GM12878 (cell line): ENCODE measurements around the gene PCP2. TPM values are rescaled to one million over a fixed set of nuclear protein-coding genes. Genes with fewer than 3 reads are reported as not detected.

Source experiments
- ATAC-seq: fragments of 200-7000 bp; cut with Tn5 transposase; 3 replicates; pipeline ENCODE4 v1.9.1; 2020; ENCODE audit warnings: mild to moderate bottlenecking, moderate library complexity
- BruUV-seq: library from RNA; stranded (reverse); fragments of 400-500 nt; replicated peaks from 2 replicates; lab custom pipeline; 2021; lab: Mats Ljungman, UMichigan
- CTCF ChIA-PET: fragments of 300-600 bp; sonication (Branson Sonifier 250); formaldehyde crosslinking; extraction: SDS; loops from one replicate; lab custom pipeline; 2021; ENCODE audit warnings: inconsistent platforms; lab: Yijun Ruan, JAX
- POLR2A ChIA-PET: fragments of 350-600 bp; formaldehyde crosslinking; extraction: SDS; loops from one replicate; lab custom pipeline; 2021; ENCODE audit warnings: inconsistent platforms; lab: Charles Lee
- RAD21 ChIA-PET: fragments of 300-600 bp; sonication (Branson Sonifier 250); formaldehyde crosslinking; loops from one replicate; lab custom pipeline; 2023; ENCODE audit warnings: antibody characterized with exemption; ENCODE audit not compliant: unreplicated experiment; lab: Charles Lee
- SMC1A ChIA-PET: fragments of 300-600 bp; sonication (Branson Sonifier 250); formaldehyde crosslinking; loops from one replicate; lab custom pipeline; 2023; ENCODE audit not compliant: unreplicated experiment, uncharacterized antibody; lab: Charles Lee
- DNase-seq: peaks from one replicate; pipeline ENCODE4 v3.0.0-alpha.2; 2011; ENCODE audit warnings: low read depth, low spot score
- FAIRE-seq: peaks from 3 replicates; lab custom pipeline; 2011; peaks lifted over from hg19 to GRCh38; lab: Jason Lieb, UNC
- H2AFZ ChIP-seq: 2 replicates; pipeline ENCODE4 v1.6.0; 2011; ENCODE audit warnings: low read depth, low read length, control low read depth; ENCODE audit not compliant: control insufficient read depth
- H3K27ac ChIP-seq: 2 replicates; pipeline ENCODE4 v1.5.1; 2011; ENCODE audit warnings: control low read depth; ENCODE audit not compliant: control insufficient read depth, insufficient read depth
- H3K27me3 ChIP-seq, 2 experiments: replicated peaks in 1 of 2; 2 replicates each; pipeline versions ENCODE4 v1.6.0 to v1.6.1; 2011; ENCODE audit warnings: low read length in 1 of 2; ENCODE audit not compliant: control insufficient read depth in 2 of 2, insufficient read depth in 2 of 2
- H3K36me3 ChIP-seq, 2 experiments: 2 replicates each; pipeline ENCODE4 v1.5.1; 2011; ENCODE audit warnings: low read length in 1 of 2; ENCODE audit not compliant: control insufficient read depth in 2 of 2, insufficient read depth in 2 of 2
- H3K4me1 ChIP-seq: 2 replicates; pipeline ENCODE4 v1.6.1; 2011; ENCODE audit warnings: mild to moderate bottlenecking, low read length, moderate library complexity, mixed read lengths; ENCODE audit not compliant: control insufficient read depth, insufficient read depth
- H3K4me2 ChIP-seq: 2 replicates; pipeline ENCODE4 v1.6.0; 2011; ENCODE audit warnings: control low read depth; ENCODE audit not compliant: control insufficient read depth, insufficient read depth
- H3K4me3 ChIP-seq: fragments of 200-600 bp; sonication (generic); 2 replicates; pipeline ENCODE4 v1.5.1; 2016
- H3K79me2 ChIP-seq: 2 replicates; pipeline ENCODE4 v1.6.0; 2011; ENCODE audit warnings: low read length; ENCODE audit not compliant: control insufficient read depth, insufficient read depth
- H3K9ac ChIP-seq: 2 replicates; pipeline ENCODE4 v1.8.0; 2011; ENCODE audit warnings: low read length, control low read depth, mixed read lengths; ENCODE audit not compliant: control insufficient read depth, insufficient read depth
- H3K9me3 ChIP-seq: replicated peaks from 3 replicates; pipeline ENCODE4 v1.5.1; 2011; ENCODE audit warnings: mild to moderate bottlenecking, low read length; ENCODE audit not compliant: control insufficient read depth, insufficient read depth
- H4K20me1 ChIP-seq: 2 replicates; pipeline ENCODE4 v1.6.0; 2011; ENCODE audit not compliant: control insufficient read depth, insufficient read depth
- CHD4 ChIP-seq: fragments of 200-600 bp; sonication (generic); IDR thresholded peaks from 2 replicates; pipeline ENCODE4 v1.6.1; 2016; ENCODE audit warnings: mild to moderate bottlenecking
- CTCF ChIP-seq, 3 experiments: IDR thresholded peaks in 2 of 3; conservative IDR thresholded peaks in 1 of 3; 2 replicates each; pipeline ENCODE4 v1.5.1; 2011; ENCODE audit warnings: low read depth in 3 of 3, low read length in 3 of 3, mild to moderate bottlenecking in 3 of 3, control low read depth in 2 of 3, moderate library complexity in 2 of 3, inconsistent platforms in 1 of 3, mixed read lengths in 1 of 3; ENCODE audit not compliant: control insufficient read depth in 2 of 3, insufficient read depth in 1 of 3; ENCODE audit errors: extremely low read depth in 1 of 3
- EED ChIP-seq: sonication (generic); IDR thresholded peaks from 2 replicates; pipeline ENCODE4 v1.6.1; 2016; ENCODE audit warnings: antibody characterized with exemption, low read depth
- EGR1 ChIP-seq, 2 experiments: IDR thresholded peaks; 1 replicate in 1 of 2; 2 replicates in 1 of 2; pipeline ENCODE4 v1.6.1; 2011 to 2012; ENCODE audit warnings: low read depth in 2 of 2, low read length in 2 of 2, borderline replicate concordance in 1 of 2, mild to moderate bottlenecking in 1 of 2, moderate library complexity in 1 of 2
- ELK1 ChIP-seq: IDR thresholded peaks from 2 replicates; pipeline ENCODE4 v1.6.1; 2012; ENCODE audit warnings: low read depth, low read length, improper control_type of control experiment
- KLF5 ChIP-seq: fragments of 450-650 bp; IDR thresholded peaks from 2 replicates; pipeline ENCODE4 v1.6.1; 2014; ENCODE audit warnings: mild to moderate bottlenecking; ENCODE audit not compliant: partially characterized antibody
- LARP7 ChIP-seq: fragments of 450-650 bp; IDR thresholded peaks from 2 replicates; pipeline ENCODE4 v1.6.1; 2017; ENCODE audit warnings: mild to moderate bottlenecking
- NRF1 ChIP-seq: conservative IDR thresholded peaks from 2 replicates; pipeline ENCODE4 v1.6.1; 2011; ENCODE audit warnings: mild to moderate bottlenecking, low read depth, low read length, improper control_type of control experiment
- POU2F2 ChIP-seq: IDR thresholded peaks from 3 replicates; pipeline ENCODE4 v1.6.1; 2011; ENCODE audit warnings: low read depth, mild to moderate bottlenecking, low read length, borderline replicate concordance
- SIX5 ChIP-seq: IDR thresholded peaks from 2 replicates; pipeline ENCODE4 v1.6.1; 2011; ENCODE audit warnings: mild to moderate bottlenecking, low read depth, low read length, moderate library complexity; ENCODE audit not compliant: severe bottlenecking
- SREBF2 ChIP-seq: IDR thresholded peaks from 2 replicates; pipeline ENCODE4 v1.6.1; 2012; ENCODE audit warnings: mild to moderate bottlenecking, low read length
- ZNF274 ChIP-seq: IDR thresholded peaks from one replicate; pipeline ENCODE4 v1.8.0; 2011; ENCODE audit not compliant: insufficient read length, insufficient read depth
- WGBS: methylation state at CpG from one replicate; pipeline ENCODE4 v1.1.6; 2016; ENCODE audit warnings: low lambda C conversion rate; ENCODE audit not compliant: insufficient replicate concordance, insufficient coverage; ENCODE audit errors: missing lambda C conversion rate; 5-methylcytosine and 5-hydroxymethylcytosine counted together
- in situ Hi-C: fragments of 300-500 bp; cut with MboI; formaldehyde crosslinking; loops from 9 replicates; pipeline ENCODE4 v1.14.3; 2018; ENCODE audit warnings: mixed read lengths
- intact Hi-C: fragments of 100-400 bp; cut with micrococcal nuclease; formaldehyde crosslinking; loops from one replicate; pipeline ENCODE4 v1.14.2; 2022; ENCODE audit not compliant: unreplicated experiment
- polyA plus RNA-seq, 11 experiments: library from polyadenylated mRNA; depleted of rRNA in 4 of 11; unstranded in 6 of 11; stranded (reverse) in 5 of 11; fragments of >200 nt; fragmentation: Nextera tagmentation in 4 of 11; fragmentation: Illumina TruSeq in 1 of 11; extraction: Ambion mirVana in 4 of 11; extraction: Trizol in 1 of 11; gene quantifications; 1 replicate in 1 of 11; 2 replicates in 10 of 11; pipeline versions ENCODE4 v1.2.1 to v1.2.3, GENCODE V29; 2011 to 2016; ENCODE audit warnings: inconsistent platforms in 2 of 11, missing spikeins in 2 of 11, low read depth in 1 of 11
- total RNA-seq, 4 experiments: library from RNA; depleted of rRNA in 3 of 4; stranded (reverse); fragments of >200 nt in 3 of 4; fragmentation: Illumina TruSeq in 1 of 4; extraction: Trizol in 1 of 4; gene quantifications; 2 replicates each; pipeline versions ENCODE4 v1.2.1 to v1.2.3, GENCODE V29; 2013 to 2021
- TF ChIP-seq, protein P1 (sequence below): IDR thresholded peaks from 2 replicates; pipeline ENCODE4 v1.6.1; 2012; ENCODE audit warnings: low read length, inconsistent platforms
- TF ChIP-seq, protein P2 (sequence below): fragments of 450-650 bp; IDR thresholded peaks from 2 replicates; pipeline ENCODE4 v1.6.1; 2017; ENCODE audit warnings: mild to moderate bottlenecking, low read depth, inconsistent platforms; ENCODE audit not compliant: poor library complexity, severe bottlenecking

Gene PCP2
- total and polyA plus RNA-seq, 10 of the 15 experiments (the other 5 are each of a cell fraction or from before 2014, with no cell fraction given), result 0.10 to 0.62 (median 0.31) TPM; not detected in 5

DNA sequence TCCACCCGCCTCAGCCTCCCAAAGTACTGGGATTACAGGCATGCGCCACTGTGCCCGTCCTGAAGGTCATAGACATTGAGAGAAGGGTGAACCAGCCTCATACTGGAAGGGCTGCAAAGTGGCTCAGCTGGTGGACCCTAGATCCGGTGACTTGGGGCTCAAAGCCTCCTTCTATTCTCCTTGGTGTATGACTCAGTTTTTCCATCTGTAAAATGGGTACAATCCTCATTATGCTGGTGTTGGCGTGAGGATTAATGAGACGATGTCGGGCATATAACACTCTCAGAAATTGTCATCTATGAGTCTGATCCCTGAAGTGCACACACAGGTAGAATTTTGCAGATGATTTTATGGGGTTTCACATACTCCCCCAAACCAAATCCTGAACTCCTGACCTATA, 43.7 kb downstream of the PCP2 start (continued):
- no peak for TF ChIP-seq SIX5
- no peak for TF ChIP-seq SREBF2
- TF ChIP-seq LARP7, result no peak
- no peak for TF ChIP-seq ELK1
- TF ChIP-seq CTCF (IDR thresholded peaks at IDR 0.05 in 2 of 3, conservative IDR thresholded peaks at IDR 0.05 in 1 of 3; ENCODE audit: control insufficient read depth in 2 of 3, extremely low read depth in 1 of 3, insufficient read depth in 1 of 3, low read depth in 3 of 3, low read length in 3 of 3), result no peak
- TF ChIP-seq EGR1 (IDR thresholded peaks at IDR 0.05; ENCODE audit: borderline replicate concordance in 1 of 2, low read depth in 2 of 2, low read length in 2 of 2), result no peak

DNA sequence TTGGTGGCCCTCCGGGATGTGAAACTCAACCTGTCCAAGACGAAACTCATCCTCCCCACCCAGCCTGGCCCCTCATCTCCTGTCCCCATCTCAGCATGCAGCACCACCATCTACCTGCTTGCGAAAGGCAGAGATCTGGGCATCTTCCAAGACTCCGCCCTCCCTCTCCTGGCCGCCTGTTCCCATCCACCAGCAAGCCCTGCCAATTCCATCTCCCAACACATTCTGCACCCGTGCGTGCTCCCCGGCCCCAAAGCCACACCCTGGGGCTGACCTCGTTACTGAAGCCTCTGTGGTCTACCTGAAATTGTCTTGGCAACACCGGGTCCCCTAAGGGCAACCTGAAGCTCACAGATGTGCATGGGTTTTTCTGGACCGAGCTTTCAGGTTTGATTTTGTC, 51.1 kb downstream of the PCP2 start:
- RAD21 ChIA-PET, result interaction anchor here (0.6 to 1.4 kb wide), 2 partner anchors 23 to 190 kb away, joined by 3 to 5 read pairs; no protein-coding TSS in a partner anchor
- TF ChIP-seq ZNF274, result no peak
- no peak for TF ChIP-seq NRF1
- TF ChIP-seq KLF5, result no peak
- no peak for TF ChIP-seq EED
- TF ChIP-seq, protein P1, sequence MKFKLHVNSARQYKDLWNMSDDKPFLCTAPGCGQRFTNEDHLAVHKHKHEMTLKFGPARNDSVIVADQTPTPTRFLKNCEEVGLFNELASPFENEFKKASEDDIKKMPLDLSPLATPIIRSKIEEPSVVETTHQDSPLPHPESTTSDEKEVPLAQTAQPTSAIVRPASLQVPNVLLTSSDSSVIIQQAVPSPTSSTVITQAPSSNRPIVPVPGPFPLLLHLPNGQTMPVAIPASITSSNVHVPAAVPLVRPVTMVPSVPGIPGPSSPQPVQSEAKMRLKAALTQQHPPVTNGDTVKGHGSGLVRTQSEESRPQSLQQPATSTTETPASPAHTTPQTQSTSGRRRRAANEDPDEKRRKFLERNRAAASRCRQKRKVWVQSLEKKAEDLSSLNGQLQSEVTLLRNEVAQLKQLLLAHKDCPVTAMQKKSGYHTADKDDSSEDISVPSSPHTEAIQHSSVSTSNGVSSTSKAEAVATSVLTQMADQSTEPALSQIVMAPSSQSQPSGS, result no peak
- TF ChIP-seq CHD4, result no peak
- no peak for TF ChIP-seq POU2F2
- TF ChIP-seq, protein P2, sequence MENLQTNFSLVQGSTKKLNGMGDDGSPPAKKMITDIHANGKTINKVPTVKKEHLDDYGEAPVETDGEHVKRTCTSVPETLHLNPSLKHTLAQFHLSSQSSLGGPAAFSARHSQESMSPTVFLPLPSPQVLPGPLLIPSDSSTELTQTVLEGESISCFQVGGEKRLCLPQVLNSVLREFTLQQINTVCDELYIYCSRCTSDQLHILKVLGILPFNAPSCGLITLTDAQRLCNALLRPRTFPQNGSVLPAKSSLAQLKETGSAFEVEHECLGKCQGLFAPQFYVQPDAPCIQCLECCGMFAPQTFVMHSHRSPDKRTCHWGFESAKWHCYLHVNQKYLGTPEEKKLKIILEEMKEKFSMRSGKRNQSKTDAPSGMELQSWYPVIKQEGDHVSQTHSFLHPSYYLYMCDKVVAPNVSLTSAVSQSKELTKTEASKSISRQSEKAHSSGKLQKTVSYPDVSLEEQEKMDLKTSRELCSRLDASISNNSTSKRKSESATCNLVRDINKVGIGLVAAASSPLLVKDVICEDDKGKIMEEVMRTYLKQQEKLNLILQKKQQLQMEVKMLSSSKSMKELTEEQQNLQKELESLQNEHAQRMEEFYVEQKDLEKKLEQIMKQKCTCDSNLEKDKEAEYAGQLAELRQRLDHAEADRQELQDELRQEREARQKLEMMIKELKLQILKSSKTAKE, result no peak
- DNase-seq (no peak), ATAC-seq (no peak), FAIRE-seq (no peak)
- CTCF ChIA-PET, result interaction anchor here (2.3 kb wide), 1 partner anchor 14 kb away, joined by 5 read pairs; no protein-coding TSS in a partner anchor
- no peaks in the 10 kb centered on the region for H3K9me3 ChIP-seq
- POLR2A ChIA-PET, result interaction anchor here (0.6 kb wide), 1 partner anchor 1266 kb away, joined by 3 read pairs; no protein-coding TSS in a partner anchor
- no peaks in the 10 kb centered on the region for H4K20me1 ChIP-seq
- H3K27ac ChIP-seq, result no peak overlapping the region
- H3K36me3 ChIP-seq, result no peaks in the 10 kb centered on the region
- in situ Hi-C loops (no loop called here), intact Hi-C loops (no loop called here)
- no peak overlapping the region for H3K9ac ChIP-seq
- no peak overlapping the region for H3K4me3 ChIP-seq
- H3K4me1 ChIP-seq, result no peaks in the 10 kb centered on the region
- no peak overlapping the region for H2AFZ ChIP-seq
- BruUV-seq, result no TSS peak
- whole genome bisulfite sequencing, result 27% methylated on average over 11 of the region's 11 CpGs
- H3K27me3 ChIP-seq, result no peaks in the 10 kb centered on the region
- H3K4me2 ChIP-seq, result no peak overlapping the region
- SMC1A ChIA-PET, result interaction anchor here (0.6 to 1.0 kb wide), 2 partner anchors 14 to 186 kb away, joined by 3 read pairs; no protein-coding TSS in a partner anchor
- no peaks in the 10 kb centered on the region for H3K79me2 ChIP-seq
